GM23338 (cell line): ENCODE measurements around the gene MCMBP. TPM values are rescaled to one million over a fixed set of nuclear protein-coding genes. Genes with fewer than 3 reads are reported as not detected.

Experiments used
- ATAC-seq: fragments of 200-7000 bp; cut with Tn5 transposase; 3 replicates; pipeline ENCODE4 v1.9.1; 2020
- DNase-seq: peaks from one replicate; pipeline ENCODE4 v3.0.0-alpha.2; 2015; ENCODE audit warnings: low spot score
- H2AFZ ChIP-seq: fragments of 200-600 bp; sonication (generic); 2 replicates; pipeline ENCODE4 v1.8.0; 2016; ENCODE audit warnings: antibody characterized with exemption, mild to moderate bottlenecking, moderate library complexity
- H3F3A ChIP-seq: fragments of 200-600 bp; sonication (generic); replicated peaks from 2 replicates; pipeline ENCODE4 v1.8.0; 2017; ENCODE audit warnings: antibody characterized with exemption, mixed run types, low read depth
- H3K27ac ChIP-seq: fragments of 200-600 bp; sonication (generic); 2 replicates; pipeline ENCODE4 v1.6.1; 2016; ENCODE audit warnings: low read depth
- H3K27me3 ChIP-seq: fragments of 200-600 bp; sonication (generic); 2 replicates; pipeline ENCODE4 v1.8.0; 2016; ENCODE audit warnings: mild to moderate bottlenecking, mixed run types, moderate library complexity; ENCODE audit not compliant: insufficient read depth
- H3K36me3 ChIP-seq: fragments of 200-600 bp; sonication (generic); 2 replicates; pipeline ENCODE4 v1.8.0; 2016; ENCODE audit warnings: mild to moderate bottlenecking; ENCODE audit not compliant: insufficient read depth
- H3K4me1 ChIP-seq: fragments of 200-600 bp; sonication (generic); 2 replicates; pipeline ENCODE4 v1.8.0; 2016; ENCODE audit warnings: mild to moderate bottlenecking, moderate library complexity; ENCODE audit not compliant: insufficient read depth
- H3K4me2 ChIP-seq: fragments of 200-600 bp; sonication (generic); 2 replicates; pipeline ENCODE4 v1.7.1; 2017; ENCODE audit warnings: mixed run types
- H3K4me3 ChIP-seq: fragments of 200-600 bp; sonication (generic); 2 replicates; pipeline ENCODE4 v1.6.1; 2016; ENCODE audit warnings: mixed run types
- H3K79me2 ChIP-seq: fragments of 200-600 bp; sonication (generic); replicated peaks from 2 replicates; pipeline ENCODE4 v1.8.0; 2017; ENCODE audit warnings: mild to moderate bottlenecking; ENCODE audit not compliant: insufficient read depth
- H3K9me2 ChIP-seq: fragments of 200-600 bp; sonication (generic); 2 replicates; pipeline ENCODE4 v1.8.0; 2017; ENCODE audit not compliant: insufficient read depth
- H4K20me1 ChIP-seq: fragments of 200-600 bp; sonication (generic); replicated peaks from 2 replicates; pipeline ENCODE4 v1.8.0; 2017; ENCODE audit warnings: mild to moderate bottlenecking; ENCODE audit not compliant: insufficient read depth
- H3K27ac Mint-ChIP-seq: 2 replicates; pipeline ENCODE4 v1.8.0; 2020; ENCODE audit warnings: inconsistent platforms, mild to moderate bottlenecking, moderate library complexity, mixed read lengths
- H3K27me3 Mint-ChIP-seq: 3 replicates; pipeline ENCODE4 v1.8.0; 2022; ENCODE audit warnings: low read depth, mild to moderate bottlenecking, moderate library complexity, mixed read lengths, inconsistent platforms; ENCODE audit not compliant: insufficient read depth, poor library complexity
- H3K36me3 Mint-ChIP-seq: 3 replicates; pipeline ENCODE4 v1.8.0; 2021; ENCODE audit warnings: low read depth, mild to moderate bottlenecking, inconsistent platforms, moderate library complexity, mixed read lengths
- H3K4me1 Mint-ChIP-seq: 3 replicates; pipeline ENCODE4 v1.8.0; 2020; ENCODE audit warnings: mild to moderate bottlenecking, inconsistent platforms, mixed read lengths
- H3K4me3 Mint-ChIP-seq: 3 replicates; pipeline ENCODE4 v1.8.0; 2021; ENCODE audit warnings: moderate library complexity, mild to moderate bottlenecking, inconsistent platforms, mixed read lengths
- H3K9me3 Mint-ChIP-seq: 3 replicates; pipeline ENCODE4 v1.8.0; 2020; ENCODE audit warnings: moderate library complexity, mild to moderate bottlenecking, inconsistent platforms, mixed read lengths
- CREB1 ChIP-seq: fragments of 250-450 bp; sonication (Bioruptor Pico); IDR thresholded peaks from 2 replicates; pipeline ENCODE4 v1.5.0; 2020; ENCODE audit warnings: low read depth, mild to moderate bottlenecking, moderate library complexity
- REST ChIP-seq: IDR thresholded peaks from one replicate; pipeline ENCODE4 v1.6.1; 2018; ENCODE audit warnings: antibody characterized with exemption; ENCODE audit not compliant: unreplicated experiment
- ZNF331 ChIP-seq: fragments of 250-450 bp; sonication (Bioruptor Pico); IDR thresholded peaks from 2 replicates; pipeline ENCODE4 v1.5.0; 2020; ENCODE audit warnings: low read depth, mild to moderate bottlenecking, moderate library complexity
- ZNF462 ChIP-seq: fragments of 250-450 bp; sonication (Bioruptor Pico); IDR thresholded peaks from 2 replicates; pipeline ENCODE4 v1.5.0; 2020; ENCODE audit warnings: mild to moderate bottlenecking, moderate library complexity
- polyA plus RNA-seq: library from polyadenylated mRNA; unstranded; fragments of >200 nt; fragmentation: Nextera tagmentation; extraction: Ambion mirVana; gene quantifications from 2 replicates; pipeline ENCODE4 v1.2.1, GENCODE V29; 2016
- total RNA-seq: library from RNA; depleted of rRNA; stranded (reverse); fragments of >200 nt; shearing (Covaris generic); gene quantifications from 2 replicates; pipeline ENCODE4 v1.2.3, GENCODE V29; 2014

The MCMBP gene
- total and polyA plus RNA-seq, 2 experiments from 2014 or later: 30.9 to 76.6 TPM

GRCh38 chr10:119917777-119918176, 45.1 kb upstream of the MCMBP start (continued):
- no peak for TF ChIP-seq REST
- TF ChIP-seq CREB1 (CRISPR knock-in tag): no peak

- H3K9me3 Mint-ChIP-seq: no peaks in the 10 kb centered on the region; the same call in 2 of the 3 replicates
- Histone ChIP-seq H3K4me1 (no peaks in the 10 kb centered on the region), H3F3A (no peaks in the 10 kb centered on the region), H3K79me2 (no peaks in the 10 kb centered on the region), H3K4me3 (no peak overlapping the region), H2AFZ (no peak overlapping the region), H3K27ac (no peak overlapping the region), H4K20me1 (0 out of 2 replicates have a peak, but pooled peaks cover 4% of the 10 kb centered on the region), H3K4me2 (no peak overlapping the region), H3K36me3 (peaks cover 31% of the 10 kb centered on the region), H3K27me3 (no peaks in the 10 kb centered on the region), H3K9me2 (no peaks in the 10 kb centered on the region)
- no peak for TF ChIP-seq ZNF331 (CRISPR knock-in tag)
- no peak for TF ChIP-seq ZNF462
- H3K27me3 Mint-ChIP-seq: no peaks in the 10 kb centered on the region
- H3K27ac Mint-ChIP-seq: no peak overlapping the region
- no peak overlapping the region for H3K4me3 Mint-ChIP-seq
- ATAC-seq (no peak), DNase-seq (no peak)
- no peaks in the 10 kb centered on the region for H3K4me1 Mint-ChIP-seq
- H3K36me3 Mint-ChIP-seq: peaks cover 57% of the 10 kb centered on the region
These were observed 38.0 kb upstream of the MCMBP start for GRCh38 chr10:119910689-119911088.
